ENCODE measurements around the gene AHI1. TPM values are rescaled to one million over a fixed set of nuclear protein-coding genes. Genes with fewer than 3 reads are reported as not detected.

The AHI1 gene
- total and polyA plus RNA-seq, 2 of the 13 experiments (the other 11 are each of a cell fraction or from before 2014, with no cell fraction given): 7.2 to 18.6 TPM

DNA sequence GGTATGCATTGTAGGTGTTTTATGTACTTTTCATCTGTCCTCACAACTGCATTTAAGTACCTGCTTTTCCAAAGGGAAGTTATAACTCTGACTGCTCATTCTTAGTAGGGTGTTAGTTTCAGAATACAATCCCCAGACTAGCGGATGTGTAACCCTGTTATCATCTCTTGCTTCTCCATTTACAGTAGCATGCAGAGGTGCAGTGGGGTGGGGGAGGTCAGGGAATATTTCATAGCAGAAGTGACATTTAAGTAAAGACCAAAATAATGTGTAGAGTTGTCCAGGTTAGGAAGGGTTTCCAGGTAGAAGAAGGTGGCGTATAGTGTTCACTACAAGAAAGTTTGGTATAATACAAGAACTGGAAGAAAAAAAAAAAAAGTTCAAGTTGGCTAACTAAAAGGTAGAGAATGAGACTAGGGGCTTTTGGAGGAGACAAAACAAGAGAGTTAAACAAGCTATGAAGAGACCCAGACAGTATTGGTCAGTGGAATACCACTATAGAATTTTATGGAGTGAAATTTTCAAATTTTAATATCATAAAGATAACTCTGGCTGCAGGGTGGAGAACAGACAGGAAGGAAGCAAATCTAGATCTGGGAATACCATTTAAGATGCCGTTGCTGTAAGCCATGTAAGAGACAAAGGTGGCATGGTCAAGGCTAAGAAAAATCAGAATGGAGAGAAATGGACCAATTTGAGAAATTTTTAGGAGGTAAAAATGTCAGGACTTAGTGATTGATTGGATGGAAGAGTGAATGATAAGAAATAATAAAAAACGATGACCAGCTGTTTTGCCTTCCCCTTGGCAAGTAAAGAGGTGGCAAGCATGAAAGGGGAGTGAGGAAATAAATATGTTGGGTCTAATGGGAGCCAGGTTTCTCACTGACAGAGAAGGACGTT lies 2.2 kb upstream of the AHI1 start:
- Histone ChIP-seq H3K9me3 (ENCODE audit: low read length) (no peaks in the 10 kb centered on the region), H3K4me3 (replicated peaks in 1 of 3; ENCODE audit: insufficient read depth in 1 of 3, low read depth in 2 of 3, low read length in 3 of 3) (no peak overlapping the region), H3K9ac (ENCODE audit: insufficient read depth, low read depth, low read length) (no peak overlapping the region), H3K27me3 (ENCODE audit: control insufficient read depth in 1 of 2, insufficient read depth in 2 of 2, low read length in 2 of 2) (no peaks in the 10 kb centered on the region; a peak in 1 of 5 replicates), H3K79me2 (ENCODE audit: insufficient read depth, low read length) (peaks cover 3% of the 10 kb centered on the region), H2AFZ (ENCODE audit: low read length) (no peak overlapping the region), H3K36me3 (replicated peaks in 1 of 2; ENCODE audit: control insufficient read depth in 1 of 2, insufficient read depth in 2 of 2, low read length in 2 of 2) (no peaks in the 10 kb centered on the region; a peak in 1 of 5 replicates), H3K4me2 (ENCODE audit: low read depth, low read length) (no peak overlapping the region), H3K27ac (ENCODE audit: extremely low read length, insufficient read depth, low read length) (no peak overlapping the region), H3K4me1 (ENCODE audit: insufficient read depth, low read length) (peaks cover 18% of the 10 kb centered on the region), H4K20me1 (ENCODE audit: insufficient read depth, low read length) (no peaks in the 10 kb centered on the region)
- no TSS peak for BruUV-seq (replicated peaks)
- intact Hi-C loops (cut with micrococcal nuclease; ENCODE audit: unreplicated experiment): loop anchor here (5.0 kb wide), 1 partner anchor 47 kb away; no protein-coding TSS in a partner anchor
- CTCF ChIA-PET (ENCODE audit: low intra/inter-chr PET ratio, low total read pairs): no interaction called here
- TF ChIP-seq ATM (IDR thresholded peaks at IDR 0.05; ENCODE audit: borderline replicate concordance) (no peak), CENPT (CRISPR knock-in tag; IDR thresholded peaks at IDR 0.05; ENCODE audit: low read depth) (no peak), HMG20A (CRISPR knock-in tag; IDR thresholded peaks at IDR 0.05; ENCODE audit: borderline replicate concordance) (no peak), ZBTB21 (CRISPR knock-in tag; IDR thresholded peaks at IDR 0.05) (no peak), CBX1 (IDR thresholded peaks at IDR 0.05; ENCODE audit: low read depth) (no peak), ZNF615 (CRISPR knock-in tag; IDR thresholded peaks at IDR 0.05; ENCODE audit: borderline replicate concordance) (no peak), SIX4 (CRISPR knock-in tag; IDR thresholded peaks at IDR 0.05) (no peak), EP300 (IDR thresholded peaks at IDR 0.05; ENCODE audit: low read depth in 2 of 2, low read length in 2 of 2) (no peak), EP300 (CRISPR knock-in tag; IDR thresholded peaks at IDR 0.05; ENCODE audit: borderline replicate concordance) (no peak), MEIS2 (CRISPR knock-in tag; IDR thresholded peaks at IDR 0.05) (no peak), NR2F6 (IDR thresholded peaks at IDR 0.05) (no peak), NR2F6 (CRISPR knock-in tag; IDR thresholded peaks at IDR 0.05) (no peak), ZSCAN5A (CRISPR knock-in tag; IDR thresholded peaks at IDR 0.05; ENCODE audit: borderline replicate concordance) (no peak)
- TF ChIP-seq, protein P1, sequence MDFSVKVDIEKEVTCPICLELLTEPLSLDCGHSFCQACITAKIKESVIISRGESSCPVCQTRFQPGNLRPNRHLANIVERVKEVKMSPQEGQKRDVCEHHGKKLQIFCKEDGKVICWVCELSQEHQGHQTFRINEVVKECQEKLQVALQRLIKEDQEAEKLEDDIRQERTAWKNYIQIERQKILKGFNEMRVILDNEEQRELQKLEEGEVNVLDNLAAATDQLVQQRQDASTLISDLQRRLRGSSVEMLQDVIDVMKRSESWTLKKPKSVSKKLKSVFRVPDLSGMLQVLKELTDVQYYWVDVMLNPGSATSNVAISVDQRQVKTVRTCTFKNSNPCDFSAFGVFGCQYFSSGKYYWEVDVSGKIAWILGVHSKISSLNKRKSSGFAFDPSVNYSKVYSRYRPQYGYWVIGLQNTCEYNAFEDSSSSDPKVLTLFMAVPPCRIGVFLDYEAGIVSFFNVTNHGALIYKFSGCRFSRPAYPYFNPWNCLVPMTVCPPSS (IDR thresholded peaks at IDR 0.05): no peak
- ATAC-seq (no peak), FAIRE-seq (no peak), DNase-seq (ENCODE audit: low spot score) (no peak)
- WGBS (ENCODE audit: low lambda C conversion rate): 74% methylated on average over 5 of the region's 5 CpGs
- in situ Hi-C loops (cut with HindIII; ENCODE audit: extremely low pct_ligation_motif_present, low pct_unique_long_range_greater_than_20kb): no loop called here
- POLR2A ChIA-PET: interaction anchor here (2.5 kb wide), 1 partner anchor 790 kb away, joined by 54 read pairs; the partner anchor contains the start of gene BCLAF1
